Chondrocyte (in vitro differentiated cells): Measurements from ENCODE around the gene CDX1. TPM values are rescaled to one million over a fixed set of nuclear protein-coding genes. Genes with fewer than 3 reads are reported as not detected.
A peak's percentile ranks its signal among the peaks of the same experiment; 100 is the strongest.

ENCODE experiments used
- DNase-seq: peaks from one replicate; pipeline ENCODE4 v3.0.0; 2021; ENCODE audit warnings: mixed read lengths, low spot score
- H3K27ac Mint-ChIP-seq: one replicate; pipeline ENCODE4 v1.8.0; 2021; ENCODE audit warnings: mild to moderate bottlenecking, moderate library complexity, mixed read lengths; ENCODE audit not compliant: unreplicated experiment
- H3K27me3 Mint-ChIP-seq: 2 replicates; pipeline ENCODE4 v1.8.0; 2021; ENCODE audit warnings: low read depth, mixed read lengths
- H3K36me3 Mint-ChIP-seq: 2 replicates; pipeline ENCODE4 v1.8.0; 2021; ENCODE audit warnings: low read depth, mixed read lengths
- H3K4me1 Mint-ChIP-seq: 2 replicates; pipeline ENCODE4 v1.8.0; 2021; ENCODE audit warnings: low read depth, mild to moderate bottlenecking, mixed read lengths
- H3K4me3 Mint-ChIP-seq: one replicate; pipeline ENCODE4 v1.8.0; 2021; ENCODE audit warnings: mild to moderate bottlenecking, moderate library complexity, mixed read lengths; ENCODE audit not compliant: unreplicated experiment
- H3K9me3 Mint-ChIP-seq: 2 replicates; pipeline ENCODE4 v1.8.0; 2021; ENCODE audit warnings: low read depth, mixed read lengths
- total RNA-seq: library from RNA; stranded (reverse); gene quantifications from 3 replicates; pipeline ENCODE4 v1.2.1, GENCODE V29; 2021
- TF ChIP-seq, protein P1 (sequence below): fragments of 200-600 bp; sonication (generic); IDR thresholded peaks from 2 replicates; pipeline ENCODE4 v1.5.0; 2021; ENCODE audit warnings: antibody characterized with exemption, mild to moderate bottlenecking, moderate library complexity

Gene CDX1
- total RNA-seq, 1 donor from 2014 or later = 0.57 TPM

DNA sequence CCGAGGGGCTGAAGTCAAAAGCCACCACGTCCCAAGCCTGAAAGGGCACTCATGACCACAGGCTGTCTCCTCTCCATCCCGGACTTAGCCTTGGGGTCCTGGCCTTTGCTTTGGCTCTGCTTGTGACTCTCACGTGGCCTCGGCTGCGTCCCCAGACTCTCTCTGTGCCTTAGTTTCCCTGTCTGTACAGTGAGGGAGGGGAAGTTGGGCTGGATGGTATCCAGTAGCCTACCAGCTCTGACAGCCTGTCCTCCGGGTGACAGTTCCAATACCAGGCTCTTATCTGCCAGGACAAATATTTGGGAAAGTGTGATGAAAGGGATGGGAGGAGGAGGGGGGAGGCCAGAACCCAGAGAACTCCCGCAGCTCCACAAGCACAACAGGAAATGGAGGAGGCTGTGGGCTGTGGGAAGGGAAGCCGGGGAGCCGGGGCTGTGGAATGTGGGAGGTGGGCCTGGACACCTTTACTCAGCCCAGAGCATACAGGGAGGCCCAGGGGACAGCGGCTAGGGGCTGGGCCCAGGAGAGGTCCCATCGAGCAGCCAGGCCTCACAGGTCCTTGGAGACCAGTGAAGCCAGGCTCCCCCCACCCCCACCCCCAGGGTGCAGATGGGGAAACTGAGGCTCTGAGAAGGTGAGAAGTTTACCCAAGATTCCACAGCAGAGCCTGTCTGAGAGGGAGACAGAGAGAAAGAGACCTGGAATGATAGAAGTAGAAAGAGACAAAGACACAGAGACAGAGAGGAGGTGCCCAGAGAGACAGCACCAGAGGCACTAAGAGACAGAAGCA lies 29.2 kb upstream of the CDX1 start:
- H3K4me3 Mint-ChIP-seq = peak overlapping the region; percentile 44
- H3K27ac Mint-ChIP-seq = peak overlapping the region; percentile 100
- H3K4me1 Mint-ChIP-seq = peaks cover 100% of the 10 kb centered on the region
- no peak for DNase-seq
- TF ChIP-seq, protein P1, sequence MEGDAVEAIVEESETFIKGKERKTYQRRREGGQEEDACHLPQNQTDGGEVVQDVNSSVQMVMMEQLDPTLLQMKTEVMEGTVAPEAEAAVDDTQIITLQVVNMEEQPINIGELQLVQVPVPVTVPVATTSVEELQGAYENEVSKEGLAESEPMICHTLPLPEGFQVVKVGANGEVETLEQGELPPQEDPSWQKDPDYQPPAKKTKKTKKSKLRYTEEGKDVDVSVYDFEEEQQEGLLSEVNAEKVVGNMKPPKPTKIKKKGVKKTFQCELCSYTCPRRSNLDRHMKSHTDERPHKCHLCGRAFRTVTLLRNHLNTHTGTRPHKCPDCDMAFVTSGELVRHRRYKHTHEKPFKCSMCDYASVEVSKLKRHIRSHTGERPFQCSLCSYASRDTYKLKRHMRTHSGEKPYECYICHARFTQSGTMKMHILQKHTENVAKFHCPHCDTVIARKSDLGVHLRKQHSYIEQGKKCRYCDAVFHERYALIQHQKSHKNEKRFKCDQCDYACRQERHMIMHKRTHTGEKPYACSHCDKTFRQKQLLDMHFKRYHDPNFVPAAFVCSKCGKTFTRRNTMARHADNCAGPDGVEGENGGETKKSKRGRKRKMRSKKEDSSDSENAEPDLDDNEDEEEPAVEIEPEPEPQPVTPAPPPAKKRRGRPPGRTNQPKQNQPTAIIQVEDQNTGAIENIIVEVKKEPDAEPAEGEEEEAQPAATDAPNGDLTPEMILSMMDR = no peak
- peaks cover 37% of the 10 kb centered on the region for H3K36me3 Mint-ChIP-seq
- H3K27me3 Mint-ChIP-seq = no peaks in the 10 kb centered on the region
- H3K9me3 Mint-ChIP-seq = no peaks in the 10 kb centered on the region

- peaks cover 99% of the 10 kb centered on the region for H3K4me1 Mint-ChIP-seq
- no peaks in the 10 kb centered on the region for H3K27me3 Mint-ChIP-seq
- peak overlapping the region; percentile 44 for H3K4me3 Mint-ChIP-seq
- TF ChIP-seq, protein P1 = no peak
- H3K9me3 Mint-ChIP-seq = no peaks in the 10 kb centered on the region
- H3K27ac Mint-ChIP-seq = peak overlapping the region; percentile 100
- peaks cover 33% of the 10 kb centered on the region for H3K36me3 Mint-ChIP-seq
- no peak for DNase-seq
Observed at GRCh38 chr5:150137997-150138396, 28.6 kb upstream of the CDX1 start.

GRCh38 chr5:150138551-150139265 lies 27.9 kb upstream of the CDX1 start:
- Mint-ChIP-seq H3K27ac (peak overlapping the region; percentile 100), H3K4me1 (peaks cover 99% of the 10 kb centered on the region), H3K27me3 (no peaks in the 10 kb centered on the region), H3K36me3 (peaks cover 26% of the 10 kb centered on the region), H3K9me3 (no peaks in the 10 kb centered on the region), H3K4me3 (peak overlapping the region; percentile 47)
- no peak for DNase-seq
- TF ChIP-seq, protein P1 = no peak

- H3K4me1 Mint-ChIP-seq = peaks cover 99% of the 10 kb centered on the region
- TF ChIP-seq, protein P1 = no peak
- DNase-seq = no peak
- H3K27me3 Mint-ChIP-seq = no peaks in the 10 kb centered on the region
- H3K4me3 Mint-ChIP-seq = no peak overlapping the region
- peak overlapping the region; percentile 100 for H3K27ac Mint-ChIP-seq
- H3K9me3 Mint-ChIP-seq = no peaks in the 10 kb centered on the region
- H3K36me3 Mint-ChIP-seq = peaks cover 20% of the 10 kb centered on the region
Observed at GRCh38 chr5:150139334-150139733, 27.2 kb upstream of the CDX1 start.

- H3K27me3 Mint-ChIP-seq = no peaks in the 10 kb centered on the region
- no peaks in the 10 kb centered on the region for H3K9me3 Mint-ChIP-seq
- H3K4me3 Mint-ChIP-seq = peak overlapping the region; percentile 26
- H3K36me3 Mint-ChIP-seq = peaks cover 6% of the 10 kb centered on the region
- TF ChIP-seq, protein P1 = no peak
- peak overlapping the region; percentile 100 for H3K27ac Mint-ChIP-seq
- no peak for DNase-seq
- H3K4me1 Mint-ChIP-seq = peaks cover 99% of the 10 kb centered on the region
Observed at GRCh38 chr5:150140830-150141229, 25.7 kb upstream of the CDX1 start.
